ENCODE data around the gene TSHB. TPM values are rescaled to one million over a fixed set of nuclear protein-coding genes. Genes with fewer than 3 reads are reported as not detected.

The TSHB gene
- total RNA-seq, 1 donor from 2014 or later, result not detected

- no peak for DNase-seq (ENCODE audit: low spot score)
- no peak overlapping the region for H3K27ac Mint-ChIP-seq (ENCODE audit: unreplicated experiment)
- TF ChIP-seq CTCF (IDR thresholded peaks at IDR 0.05; ENCODE audit: unreplicated experiment), result no peak
- H3K4me3 Mint-ChIP-seq (ENCODE audit: unreplicated experiment), result no peak overlapping the region
- H3K9me3 Mint-ChIP-seq (ENCODE audit: unreplicated experiment), result no peaks in the 10 kb centered on the region
- peaks cover 6% of the 10 kb centered on the region for H3K4me1 Mint-ChIP-seq (ENCODE audit: unreplicated experiment)
- H3K27me3 Mint-ChIP-seq (ENCODE audit: unreplicated experiment), result peaks cover 2% of the 10 kb centered on the region
- no peaks in the 10 kb centered on the region for H3K36me3 Mint-ChIP-seq (ENCODE audit: low read depth, unreplicated experiment)
Measured at GRCh38 chr1:115076384-115076915, 46.8 kb downstream of the TSHB start.

- Mint-ChIP-seq H3K27ac (ENCODE audit: unreplicated experiment) (no peak overlapping the region), H3K4me3 (ENCODE audit: unreplicated experiment) (no peak overlapping the region), H3K4me1 (ENCODE audit: unreplicated experiment) (peaks cover under 1% of the 10 kb centered on the region), H3K9me3 (ENCODE audit: unreplicated experiment) (no peaks in the 10 kb centered on the region), H3K36me3 (ENCODE audit: low read depth, unreplicated experiment) (no peaks in the 10 kb centered on the region), H3K27me3 (ENCODE audit: unreplicated experiment) (peaks cover 2% of the 10 kb centered on the region)
- DNase-seq (ENCODE audit: low spot score), result no peak
- no peak for TF ChIP-seq CTCF (IDR thresholded peaks at IDR 0.05; ENCODE audit: unreplicated experiment)
Measured at GRCh38 chr1:115077286-115077983, 47.8 kb downstream of the TSHB start.

- no peak for DNase-seq (ENCODE audit: low spot score)
- Mint-ChIP-seq H3K27me3 (ENCODE audit: unreplicated experiment) (peaks cover 2% of the 10 kb centered on the region), H3K9me3 (ENCODE audit: unreplicated experiment) (no peaks in the 10 kb centered on the region), H3K27ac (ENCODE audit: unreplicated experiment) (no peak overlapping the region), H3K4me3 (ENCODE audit: unreplicated experiment) (no peak overlapping the region), H3K36me3 (ENCODE audit: low read depth, unreplicated experiment) (no peaks in the 10 kb centered on the region), H3K4me1 (ENCODE audit: unreplicated experiment) (peaks cover 6% of the 10 kb centered on the region)
- no peak for TF ChIP-seq CTCF (IDR thresholded peaks at IDR 0.05; ENCODE audit: unreplicated experiment)
Measured at GRCh38 chr1:115077984-115078330, 48.3 kb downstream of the TSHB start.

- Mint-ChIP-seq H3K4me3 (ENCODE audit: unreplicated experiment) (no peak overlapping the region), H3K27ac (ENCODE audit: unreplicated experiment) (no peak overlapping the region)
Measured at GRCh38 chr1:115078708-115079107, 49.1 kb downstream of the TSHB start.

More at GRCh38 chr1:115078708-115079107, 49.1 kb downstream of the TSHB start:
- Mint-ChIP-seq H3K36me3 (ENCODE audit: low read depth, unreplicated experiment) (no peaks in the 10 kb centered on the region), H3K27me3 (ENCODE audit: unreplicated experiment) (peaks cover 2% of the 10 kb centered on the region), H3K4me1 (ENCODE audit: unreplicated experiment) (peaks cover 13% of the 10 kb centered on the region), H3K9me3 (ENCODE audit: unreplicated experiment) (no peaks in the 10 kb centered on the region)
- TF ChIP-seq CTCF (IDR thresholded peaks at IDR 0.05; ENCODE audit: unreplicated experiment), result no peak
- DNase-seq (ENCODE audit: low spot score), result no peak
